IPS-18a (cell line): ENCODE measurements around the gene UBE2V1.
A peak's percentile ranks its signal among the peaks of the same experiment; 100 is the strongest.
"Not testable (repeated sequence)": the region's sequence is repeated elsewhere in the genome, so short reads cannot be mapped to it uniquely, and the experiment has no call there.

Source experiments
- H3K27ac ChIP-seq: one replicate; pipeline ENCODE4 v1.5.1; 2013; ENCODE audit warnings: low read length
- H3K27me3 ChIP-seq: one replicate; pipeline ENCODE4 v1.6.1; 2013; ENCODE audit warnings: mild to moderate bottlenecking, low read length; ENCODE audit not compliant: control insufficient read depth, insufficient read depth
- H3K36me3 ChIP-seq: one replicate; pipeline ENCODE4 v1.6.1; 2013; ENCODE audit warnings: low read depth, low read length; ENCODE audit not compliant: control insufficient read depth
- H3K4me1 ChIP-seq: one replicate; pipeline ENCODE4 v1.6.1; 2013; ENCODE audit warnings: low read depth, low read length; ENCODE audit not compliant: control insufficient read depth
- H3K4me3 ChIP-seq: one replicate; pipeline ENCODE4 v1.5.1; 2013; ENCODE audit warnings: low read length
- H3K9ac ChIP-seq: one replicate; pipeline ENCODE4 v1.6.1; 2013; ENCODE audit warnings: mild to moderate bottlenecking, low read length, moderate library complexity
- H3K9me3 ChIP-seq: one replicate; pipeline ENCODE4 v1.6.1; 2013; ENCODE audit warnings: low read depth, low read length; ENCODE audit not compliant: control insufficient read depth

Gene UBE2V1

GRCh38 chr20:50112512-50113419 is at the start of gene UBE2V1:
Gene UBE2V1 (minus strand): TSS chr20:50113150. CDS start chr20:50113128, 22 bp downstream.
- Histone ChIP-seq H3K27ac (peak within 1 kb of the TSS; percentile 79), H3K36me3 (peaks cover 6% of the 10 kb centered on the region), H3K9ac (peak within 1 kb of the TSS; percentile 89), H3K4me3 (peak within 1 kb of the TSS; percentile 78), H3K27me3 (no peaks in the 10 kb centered on the region), H3K9me3 (no peaks in the 10 kb centered on the region), H3K4me1 (peaks cover 20% of the 10 kb centered on the region)

- H3K9ac ChIP-seq, H3K4me3 ChIP-seq, H3K9me3 ChIP-seq, H3K27me3 ChIP-seq, H3K27ac ChIP-seq, H3K36me3 ChIP-seq: not testable (repeated sequence)
- H3K4me1 ChIP-seq, result peaks cover 15% of the 10 kb centered on the region
Observed at GRCh38 chr20:50161494-50161893, 48.5 kb upstream of the UBE2V1 start.

GRCh38 chr20:50153500-50154377 is 40.8 kb upstream of the UBE2V1 start, which contains the start of gene PEDS1:
Gene PEDS1 (minus strand): TSS chr20:50153723. CDS start chr20:50153637, 86 bp downstream.
- H3K4me3 ChIP-seq, result peak within 1 kb of the TSS; percentile 91
- no peak within 1 kb of the TSS for H3K27ac ChIP-seq
- H3K9me3 ChIP-seq, result no peaks in the 10 kb centered on the region
- no peaks in the 10 kb centered on the region for H3K36me3 ChIP-seq
- H3K4me1 ChIP-seq, result peaks cover 16% of the 10 kb centered on the region
- peak within 1 kb of the TSS; percentile 74 for H3K9ac ChIP-seq
- H3K27me3 ChIP-seq, result peaks cover 10% of the 10 kb centered on the region

GRCh38 chr20:50153153-50153499 is 40.2 kb upstream of the UBE2V1 start:
- Histone ChIP-seq H3K27ac (no peak overlapping the region), H3K36me3 (peaks cover 3% of the 10 kb centered on the region), H3K4me1 (peaks cover 16% of the 10 kb centered on the region), H3K4me3 (peak overlapping the region; percentile 91), H3K9ac (peak overlapping the region; percentile 74), H3K27me3 (peaks cover 10% of the 10 kb centered on the region), H3K9me3 (no peaks in the 10 kb centered on the region)

DNA sequence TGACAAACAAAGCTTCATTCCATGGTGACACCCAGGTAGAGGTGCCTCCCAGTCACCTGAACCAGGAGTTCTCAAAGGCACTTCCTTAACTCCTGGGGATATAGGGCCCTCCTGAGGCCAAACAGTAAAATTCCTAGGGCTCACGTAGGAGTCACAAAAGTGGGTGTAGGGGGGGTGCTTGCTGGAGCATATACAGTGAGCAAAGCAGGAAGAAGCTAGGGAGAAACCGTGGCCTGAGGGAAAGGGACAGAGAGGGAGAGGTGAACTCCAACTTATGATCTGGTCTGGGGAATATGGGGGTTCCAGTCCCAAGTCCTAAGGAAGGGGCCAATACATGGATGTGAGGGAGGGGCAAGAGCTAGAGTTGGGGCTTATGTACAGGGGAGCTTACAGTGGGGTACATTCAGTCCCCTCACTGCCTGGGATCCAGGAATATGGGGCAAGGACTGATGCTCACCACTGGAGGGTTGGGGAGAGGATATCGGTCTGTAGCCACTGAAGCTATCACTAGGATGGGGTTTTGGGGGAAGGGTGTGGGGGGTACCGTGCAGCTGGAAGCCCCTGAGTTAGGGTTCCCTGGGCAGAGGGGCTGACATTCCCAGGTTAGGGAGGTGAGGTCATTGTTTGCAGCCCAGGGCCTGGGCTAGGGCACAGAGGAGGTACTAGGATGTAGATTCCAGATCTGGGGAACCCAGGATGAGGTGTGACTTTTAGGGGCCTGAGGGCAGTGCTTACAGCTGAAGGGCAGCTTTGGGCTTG is 39.6 kb upstream of the UBE2V1 start:
- peaks cover 10% of the 10 kb centered on the region for H3K27me3 ChIP-seq
- peaks cover 5% of the 10 kb centered on the region for H3K36me3 ChIP-seq
- H3K27ac ChIP-seq, result no peak overlapping the region
- H3K4me3 ChIP-seq, result peak overlapping the region; percentile 91
- H3K9ac ChIP-seq, result peak overlapping the region; percentile 74
- no peaks in the 10 kb centered on the region for H3K9me3 ChIP-seq
- peaks cover 16% of the 10 kb centered on the region for H3K4me1 ChIP-seq

DNA sequence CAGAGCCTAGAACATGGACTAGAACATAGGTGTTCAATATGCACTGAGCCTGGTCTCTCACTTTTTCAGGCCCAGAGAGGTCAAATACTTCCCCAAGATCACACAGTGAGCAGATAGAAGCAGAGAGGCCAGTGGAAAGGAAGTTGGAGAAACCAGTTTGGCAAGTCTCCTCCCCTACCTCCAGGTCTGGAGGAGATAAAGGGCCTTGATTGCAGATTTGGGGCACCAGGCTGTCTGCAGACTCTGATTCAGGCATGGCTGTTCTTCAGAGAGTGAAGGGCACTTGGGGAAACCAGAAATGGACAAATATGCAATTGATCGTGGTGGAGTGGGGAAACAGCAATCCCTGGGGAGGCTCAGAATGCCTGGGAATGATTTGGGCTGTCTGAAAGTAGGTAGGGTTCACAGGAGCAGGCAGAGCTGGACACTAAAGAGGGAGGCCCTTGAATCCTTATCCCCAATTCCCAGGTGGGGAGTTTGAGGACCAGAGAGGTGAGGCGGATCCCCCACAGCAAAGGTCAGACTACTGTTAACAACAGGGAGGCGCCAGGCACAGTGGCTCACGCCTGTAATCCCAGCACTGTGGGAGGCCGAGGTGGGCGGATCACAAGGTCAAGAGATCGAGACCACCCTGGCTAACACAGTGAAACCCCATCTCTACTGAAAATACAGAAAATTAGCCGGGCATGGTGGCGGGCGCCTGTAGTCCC is 38.2 kb upstream of the UBE2V1 start:
- H3K36me3 ChIP-seq, result peaks cover 5% of the 10 kb centered on the region
- H3K4me1 ChIP-seq, result peaks cover 26% of the 10 kb centered on the region
- H3K9me3 ChIP-seq, result no peaks in the 10 kb centered on the region
- no peak overlapping the region for H3K4me3 ChIP-seq
- H3K27ac ChIP-seq, result no peak overlapping the region
- H3K27me3 ChIP-seq, result peaks cover 10% of the 10 kb centered on the region
- no peak overlapping the region for H3K9ac ChIP-seq

GRCh38 chr20:50149481-50150254 is 36.7 kb upstream of the UBE2V1 start:
- Histone ChIP-seq H3K9me3 (no peaks in the 10 kb centered on the region), H3K36me3 (peaks cover 5% of the 10 kb centered on the region), H3K4me3 (no peak overlapping the region), H3K27me3 (peaks cover 7% of the 10 kb centered on the region), H3K4me1 (peaks cover 26% of the 10 kb centered on the region), H3K9ac (no peak overlapping the region), H3K27ac (no peak overlapping the region)

DNA sequence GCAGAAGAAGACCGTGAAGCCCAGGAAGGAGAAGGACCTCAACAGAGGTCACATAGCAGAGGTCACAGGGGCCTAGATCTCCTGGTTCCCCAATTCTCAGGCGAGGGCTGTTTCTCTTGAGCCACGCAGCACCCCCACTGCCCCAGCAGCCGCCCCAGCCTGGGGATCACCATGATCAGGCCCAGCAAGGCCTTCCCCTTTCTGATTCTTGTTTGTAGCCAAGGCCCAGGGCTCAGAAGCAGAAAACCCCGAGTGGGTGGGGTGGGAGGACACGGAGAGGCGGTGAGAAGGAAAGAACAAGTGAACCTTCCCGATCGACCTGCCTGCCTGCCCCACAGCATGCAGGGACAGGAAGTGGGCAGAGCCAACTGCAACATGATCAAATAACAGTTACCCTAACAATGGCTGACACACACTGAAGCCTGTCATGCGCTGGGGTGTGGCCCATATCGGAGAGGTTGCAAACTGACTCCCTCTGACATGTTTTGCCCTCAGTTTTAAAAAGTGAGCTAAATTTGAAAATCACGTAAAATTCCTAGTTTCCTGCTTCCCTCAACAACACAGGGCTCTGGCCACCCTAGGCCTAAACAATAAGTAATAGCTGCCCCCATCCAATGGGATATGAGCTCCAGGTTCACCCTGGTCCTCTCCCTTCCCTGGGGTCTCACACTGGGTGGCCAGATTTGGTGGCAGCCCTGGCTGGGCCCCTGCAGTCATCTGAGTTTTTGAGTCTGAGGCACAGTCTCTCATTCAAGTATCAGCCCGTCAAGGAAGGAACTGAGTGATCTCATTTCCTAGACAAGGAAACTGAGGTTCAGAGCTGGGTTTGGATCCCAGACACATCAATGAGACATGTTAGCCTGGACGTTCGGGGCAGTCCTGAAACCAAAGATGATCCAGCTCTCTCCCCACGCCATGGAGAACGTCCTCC is 34.0 kb upstream of the UBE2V1 start:
- H3K4me3 ChIP-seq, result no peak overlapping the region
- H3K36me3 ChIP-seq, result peaks cover 5% of the 10 kb centered on the region
- H3K9me3 ChIP-seq, result no peaks in the 10 kb centered on the region
- H3K9ac ChIP-seq, result no peak overlapping the region
- no peak overlapping the region for H3K27ac ChIP-seq
- H3K4me1 ChIP-seq, result peaks cover 19% of the 10 kb centered on the region
- H3K27me3 ChIP-seq, result no peaks in the 10 kb centered on the region

DNA sequence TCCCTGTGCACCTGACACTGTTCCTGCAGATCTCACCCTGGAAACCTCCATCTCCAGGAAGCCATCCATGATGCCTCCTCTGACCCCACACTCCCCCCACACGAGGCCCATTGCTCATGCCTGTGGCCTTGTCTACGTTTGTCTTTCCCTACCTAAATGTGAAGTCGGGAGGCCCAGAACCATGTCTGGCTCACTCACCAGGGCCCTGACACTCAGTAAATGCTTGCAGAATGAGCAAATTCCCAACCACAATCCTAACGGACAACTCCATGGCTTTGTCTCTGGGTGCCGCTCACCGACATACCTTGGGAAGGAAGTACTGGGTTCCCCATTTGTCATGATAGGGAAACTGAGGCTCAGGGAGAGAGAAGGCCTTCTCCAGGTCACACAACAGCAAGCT is 33.3 kb upstream of the UBE2V1 start:
- Histone ChIP-seq H3K27me3 (no peaks in the 10 kb centered on the region), H3K9ac (no peak overlapping the region), H3K36me3 (peaks cover 5% of the 10 kb centered on the region), H3K9me3 (no peaks in the 10 kb centered on the region), H3K4me1 (peaks cover 17% of the 10 kb centered on the region), H3K4me3 (no peak overlapping the region), H3K27ac (no peak overlapping the region)
